ENCODE measurements around the gene RNF167.
"Not testable (repeated sequence)": the region's sequence is repeated elsewhere in the genome, so short reads cannot be mapped to it uniquely, and the experiment has no call there.

Gene RNF167

DNA sequence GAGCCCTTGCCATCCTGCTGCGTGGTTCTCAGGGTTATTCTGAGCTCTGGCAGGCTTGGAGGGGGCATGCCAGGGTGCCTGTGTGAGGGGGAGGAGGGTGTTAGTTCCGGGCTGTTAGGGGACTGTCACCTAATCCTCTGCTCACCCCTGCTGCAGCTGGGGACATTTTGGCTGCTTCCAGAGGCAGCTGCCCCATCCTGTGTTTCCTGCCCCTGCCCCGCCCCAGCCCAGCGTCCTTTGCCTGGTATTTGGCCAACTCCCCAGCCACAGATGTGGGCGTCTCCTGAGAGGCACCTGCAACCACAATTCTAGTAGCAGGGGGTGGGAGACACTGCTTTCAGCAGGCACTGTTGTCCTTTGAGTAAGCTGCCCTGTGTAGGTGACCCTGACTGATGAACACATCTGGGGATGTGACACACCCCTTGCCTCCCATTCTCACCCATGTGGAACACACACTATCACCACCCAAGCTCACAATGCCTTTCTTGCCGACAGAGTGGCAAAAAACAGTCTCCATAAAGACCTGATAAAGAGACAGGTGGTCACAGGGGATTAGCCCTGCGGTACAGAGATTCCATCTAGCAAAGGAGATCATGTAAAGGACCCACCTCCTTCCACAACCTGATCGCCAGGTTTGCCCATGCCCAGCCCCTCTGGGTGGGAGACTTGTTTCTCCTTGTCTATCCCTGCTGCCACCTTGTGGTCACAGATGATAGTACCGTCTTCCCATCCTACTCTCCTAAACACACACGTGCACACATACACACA lies 36.8 kb upstream of the RNF167 start, which contains the start of gene CHRNE:
Gene CHRNE, minus strand, starts transcription at position 48 of the 768 bp plus-strand sequence. Its CDS starts 35 bp downstream, at position 13.
- DNase-seq: peak; percentile 84

GRCh38 chr17:4906642-4907041 lies 33.4 kb upstream of the RNF167 start:
- DNase-seq: not testable (repeated sequence)

DNA sequence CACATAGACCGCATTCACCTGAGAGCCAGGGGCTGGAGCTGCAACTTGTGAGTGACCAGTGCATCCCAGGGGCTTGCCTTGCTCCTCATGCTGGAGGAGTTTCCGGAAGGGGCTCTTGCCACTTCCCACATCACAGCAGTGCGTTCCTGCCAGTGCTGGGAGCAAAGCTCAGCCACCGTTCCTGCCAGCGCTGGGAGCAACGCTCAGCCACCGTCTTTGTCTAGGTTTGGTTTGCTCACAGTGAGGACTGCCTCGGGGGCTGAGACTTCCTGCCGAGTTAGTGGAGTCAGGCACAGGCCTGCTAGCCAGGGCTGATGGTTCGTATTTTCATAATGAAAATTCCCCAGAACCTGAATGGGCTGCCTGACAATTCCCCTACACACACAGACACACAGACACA lies 31.8 kb upstream of the RNF167 start:
- DNase-seq: no peak

DNA sequence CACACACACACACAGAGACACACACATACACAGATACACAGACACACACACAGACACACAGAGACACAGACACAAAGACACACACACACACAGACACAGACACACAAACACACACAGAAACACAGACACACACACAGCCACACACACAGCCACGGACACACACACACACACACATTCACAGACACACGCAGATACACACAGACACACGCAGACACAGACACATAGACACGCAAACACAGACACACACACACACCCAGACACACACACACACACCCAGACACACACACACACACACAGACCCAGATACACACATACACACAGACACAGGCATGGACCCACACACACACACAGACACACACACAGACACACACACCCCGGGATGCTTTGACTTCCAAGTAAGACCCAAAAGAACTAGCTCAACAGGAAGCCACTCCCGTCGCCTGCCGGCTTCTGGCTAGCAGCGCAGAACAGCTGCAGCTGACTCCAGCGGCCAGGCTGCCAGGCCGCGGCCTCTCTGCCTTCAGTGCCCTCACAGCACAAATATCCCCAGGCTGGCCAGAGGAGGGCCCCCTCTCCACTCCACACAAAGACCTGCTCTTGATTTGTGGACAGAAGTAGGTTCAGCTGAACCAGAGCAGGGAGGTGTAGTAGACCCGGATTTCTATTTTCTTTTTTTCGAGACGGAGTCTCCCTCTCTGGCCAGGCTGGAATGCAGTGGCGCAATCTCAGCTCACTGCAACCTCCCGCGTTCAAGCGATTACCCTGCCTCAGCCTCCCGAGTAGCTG lies 31.2 kb upstream of the RNF167 start:
- DNase-seq: peak; percentile 68

GRCh38 chr17:4913994-4914393 lies 26.1 kb upstream of the RNF167 start:
- no peak for DNase-seq

- not testable (repeated sequence) for DNase-seq
Measured at GRCh38 chr17:4914551-4914950, 25.5 kb upstream of the RNF167 start.

GRCh38 chr17:4919511-4920047 lies 20.5 kb upstream of the RNF167 start:
- DNase-seq: no peak

- DNase-seq: no peak
Measured at GRCh38 chr17:4920351-4921048, 19.6 kb upstream of the RNF167 start.

GRCh38 chr17:4921320-4921719 lies 18.7 kb upstream of the RNF167 start:
- no peak for DNase-seq

DNA sequence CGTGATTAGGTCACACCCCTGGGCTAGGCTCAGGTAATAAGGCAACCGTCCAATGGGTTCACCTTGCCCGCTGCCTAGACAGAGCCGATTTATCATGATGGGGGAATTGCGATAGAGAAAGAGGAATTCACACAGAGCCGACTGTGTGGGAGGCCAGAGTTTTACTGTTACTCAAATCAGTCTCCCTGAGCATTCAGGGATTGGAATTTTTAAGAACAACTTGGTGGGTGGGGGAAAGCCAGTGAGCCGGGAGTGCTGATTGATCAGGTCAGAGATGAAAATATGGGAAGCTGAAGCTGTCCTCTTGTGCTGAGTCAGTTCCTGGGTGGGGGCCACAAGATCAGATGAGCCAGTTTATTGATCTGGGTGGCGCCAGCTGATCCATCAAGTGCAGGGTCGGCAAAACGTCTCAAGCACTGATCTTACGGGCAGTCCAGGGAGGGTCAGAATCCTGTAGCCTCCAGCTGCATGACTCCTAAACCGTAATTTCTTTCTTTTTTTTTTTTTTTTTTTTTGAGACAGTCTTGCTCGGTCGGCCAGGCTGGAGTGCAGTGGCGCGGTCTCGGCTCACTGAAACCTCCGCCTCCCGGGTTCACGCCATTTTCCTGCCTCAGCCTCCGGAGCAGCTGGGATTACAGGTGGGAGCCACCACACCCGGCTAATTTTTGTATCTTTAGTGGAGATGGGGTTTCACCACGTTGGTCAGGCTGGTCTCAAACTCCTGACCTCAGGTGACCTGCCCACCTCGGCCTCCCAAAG lies 13.3 kb upstream of the RNF167 start:
- not testable (repeated sequence) for DNase-seq

GRCh38 chr17:4928881-4929280 lies 11.2 kb upstream of the RNF167 start:
- DNase-seq: no peak

DNA sequence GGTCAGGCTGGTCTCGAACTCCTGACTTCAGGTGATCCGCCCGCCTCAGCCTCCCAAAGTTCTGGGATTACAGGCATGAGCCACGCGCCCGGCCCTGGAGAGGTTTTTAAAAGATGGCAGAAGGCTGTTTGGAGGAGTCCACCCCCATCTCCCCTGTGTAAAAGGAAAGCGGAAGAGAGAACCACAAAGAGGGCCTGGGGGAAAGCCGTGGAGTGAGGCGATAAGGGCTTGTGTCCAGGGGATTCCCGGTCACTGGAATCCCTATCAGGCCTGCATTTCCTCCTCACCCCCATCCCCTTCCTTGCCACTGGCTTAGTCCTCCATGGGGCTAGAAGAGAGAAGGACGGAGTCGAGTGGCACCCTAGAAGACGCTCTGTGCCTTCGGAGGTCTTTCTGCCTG lies 8.1 kb upstream of the RNF167 start, which contains the start of gene GP1BA:
Gene GP1BA, plus strand, starts transcription at position 315 of the 400 bp plus-strand sequence. CDS start 328 bp downstream, outside the sequence.
- no peak for DNase-seq

- no peak for DNase-seq
Measured at GRCh38 chr17:4932756-4933155, 7.3 kb upstream of the RNF167 start.

GRCh38 chr17:4933646-4934045 lies 6.4 kb upstream of the RNF167 start:
- no peak for DNase-seq

- DNase-seq: no peak
Measured at GRCh38 chr17:4934173-4934979, 5.7 kb upstream of the RNF167 start.

GRCh38 chr17:4935650-4936049 lies 4.4 kb upstream of the RNF167 start:
- DNase-seq: no peak

DNA sequence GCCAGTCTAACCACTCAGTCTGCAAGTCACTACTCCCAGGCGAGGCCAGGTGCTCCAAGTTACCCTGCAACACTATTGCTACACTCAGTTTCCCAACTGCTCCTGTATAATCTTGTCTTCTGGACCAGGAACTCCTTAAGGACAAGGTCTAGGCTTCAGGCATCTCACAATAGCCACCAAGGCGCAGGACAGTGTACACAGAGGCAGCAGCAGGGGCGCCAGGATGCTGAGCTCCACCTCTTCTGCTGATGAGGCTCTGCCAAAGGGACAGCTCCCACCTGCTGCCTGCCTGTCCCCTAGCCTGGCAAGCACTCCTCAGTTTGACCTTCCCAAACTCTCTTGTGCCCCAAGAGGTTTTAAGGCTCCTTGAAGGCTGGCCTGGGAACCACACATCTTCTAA lies 3.6 kb upstream of the RNF167 start:
- DNase-seq: no peak

GRCh38 chr17:4937553-4937952 lies 2.5 kb upstream of the RNF167 start:
- DNase-seq: no peak

- DNase-seq: no peak
Measured at GRCh38 chr17:4938069-4938491, 2.0 kb upstream of the RNF167 start.

- no peak for DNase-seq
Measured at GRCh38 chr17:4938688-4939545, 1.2 kb upstream of the RNF167 start.

DNA sequence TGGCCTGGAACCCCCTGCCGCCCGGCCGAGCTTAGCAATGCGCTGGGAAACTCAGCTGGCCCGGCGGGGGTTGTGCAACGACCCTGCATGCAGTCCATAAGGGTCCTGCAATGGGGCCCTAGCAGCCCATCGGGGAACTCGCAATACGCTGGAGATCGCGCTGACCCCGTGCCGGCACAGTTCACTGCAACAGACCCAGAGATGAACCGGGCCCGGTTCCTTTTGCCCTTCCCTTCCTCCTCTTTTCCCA lies 597 bp upstream of the RNF167 start:
- DNase-seq: no peak
